ENCODE data around the gene OR6S1. TPM values are rescaled to one million over a fixed set of nuclear protein-coding genes. Genes with fewer than 3 reads are reported as not detected.

The OR6S1 gene
- total RNA-seq, 2 experiments from 2014 or later: not detected

GRCh38 chr14:20618271-20618749 is 23.2 kb downstream of the OR6S1 start:
- peaks cover 3% of the 10 kb centered on the region for H3K27me3 Mint-ChIP-seq
- ATAC-seq: no peak
- no peak for DNase-seq
- intact Hi-C loops (cut with micrococcal nuclease): no loop called here
- peaks cover 20% of the 10 kb centered on the region for H3K4me1 Mint-ChIP-seq (ENCODE audit: low read depth)
- H3K4me3 Mint-ChIP-seq: no peak overlapping the region
- no peaks in the 10 kb centered on the region for H3K36me3 Mint-ChIP-seq (ENCODE audit: low read depth)
- POLR2A ChIA-PET: interaction anchor here (0.9 kb wide), 1 partner anchor 37 kb away, joined by 5 read pairs; no protein-coding TSS in a partner anchor
- TF ChIP-seq CTCF (IDR thresholded peaks at IDR 0.05): no peak
- CTCF ChIA-PET: interaction anchor here (1.0 kb wide), 1 partner anchor 73 kb away, joined by 4 read pairs; no protein-coding TSS in a partner anchor
- H3K9me3 Mint-ChIP-seq: no peaks in the 10 kb centered on the region
- no peak overlapping the region for H3K27ac Mint-ChIP-seq

GRCh38 chr14:20617138-20618003 is 24.1 kb downstream of the OR6S1 start:
- Mint-ChIP-seq H3K36me3 (ENCODE audit: low read depth) (no peaks in the 10 kb centered on the region), H3K4me3 (no peak overlapping the region), H3K9me3 (no peaks in the 10 kb centered on the region), H3K4me1 (ENCODE audit: low read depth) (peaks cover 13% of the 10 kb centered on the region), H3K27ac (no peak overlapping the region), H3K27me3 (peaks cover 1% of the 10 kb centered on the region)
- no peak for TF ChIP-seq CTCF (IDR thresholded peaks at IDR 0.05)
- intact Hi-C loops (cut with micrococcal nuclease): no loop called here
- CTCF ChIA-PET: interaction anchor here (1.0 kb wide), 1 partner anchor 74 kb away, joined by 4 read pairs; no protein-coding TSS in a partner anchor
- no peak for ATAC-seq
- POLR2A ChIA-PET: interaction anchor here (0.9 kb wide), 1 partner anchor 38 kb away, joined by 5 read pairs; no protein-coding TSS in a partner anchor
- no peak for DNase-seq

- Mint-ChIP-seq H3K4me1 (ENCODE audit: low read depth) (peaks cover 13% of the 10 kb centered on the region), H3K36me3 (ENCODE audit: low read depth) (no peaks in the 10 kb centered on the region), H3K4me3 (no peak overlapping the region), H3K27me3 (no peaks in the 10 kb centered on the region), H3K27ac (no peak overlapping the region), H3K9me3 (no peaks in the 10 kb centered on the region)
- CTCF ChIA-PET: interaction anchor here (1.0 to 4.4 kb wide), 2 partner anchors 15 to 66 kb away, joined by 3 to 42 read pairs; partner anchors contain the start of gene RNASE4
- POLR2A ChIA-PET: interaction anchor here (0.5 to 1.0 kb wide), 2 partner anchors 21 to 177 kb away, joined by 3 read pairs; no protein-coding TSS in a partner anchor
- intact Hi-C loops (cut with micrococcal nuclease): no loop called here
- ATAC-seq (no peak), DNase-seq (no peak)
- no peak for TF ChIP-seq CTCF (IDR thresholded peaks at IDR 0.05)
Measured at GRCh38 chr14:20615996-20616395, 25.5 kb downstream of the OR6S1 start.

- H3K9me3 Mint-ChIP-seq: no peaks in the 10 kb centered on the region
Measured at GRCh38 chr14:20614038-20614840, 27.3 kb downstream of the OR6S1 start.

More at GRCh38 chr14:20614038-20614840, 27.3 kb downstream of the OR6S1 start:
- intact Hi-C loops (cut with micrococcal nuclease): loop anchor here (5.0 kb wide), 2 partner anchors 157 to 202 kb away; partner anchors contain the start of genes APEX1 and TEP1
- POLR2A ChIA-PET: interaction anchor here (0.8 to 2.0 kb wide), 7 partner anchors 7 to 270 kb away, joined by 3 to 15 read pairs (median 5); partner anchors contain the start of genes PARP2 and PNP
- ATAC-seq (peak; percentile 7), DNase-seq (peak; percentile 34)
- no peak for TF ChIP-seq CTCF (IDR thresholded peaks at IDR 0.05)
- CTCF ChIA-PET: interaction anchor here (1.0 to 4.4 kb wide), 14 partner anchors 9 to 286 kb away, joined by 3 to 42 read pairs (median 6); partner anchors contain the start of genes RNASE11 and RNASE4
- peaks cover 13% of the 10 kb centered on the region for H3K4me1 Mint-ChIP-seq (ENCODE audit: low read depth)
- H3K27me3 Mint-ChIP-seq: no peaks in the 10 kb centered on the region
- no peak overlapping the region for H3K27ac Mint-ChIP-seq
- H3K36me3 Mint-ChIP-seq (ENCODE audit: low read depth): no peaks in the 10 kb centered on the region
- no peak overlapping the region for H3K4me3 Mint-ChIP-seq
